Erythroblast (primary cell): Measurements from ENCODE around the gene ZCCHC7.

Experiments
- GATA1 ChIP-seq: IDR thresholded peaks from 2 replicates; pipeline ENCODE4 v1.6.1; 2011; ENCODE audit warnings: low read depth, mild to moderate bottlenecking, control low read depth, low read length, moderate library complexity
- POLR2A ChIP-seq: IDR thresholded peaks from 2 replicates; pipeline ENCODE4 v1.6.1; 2011; ENCODE audit warnings: mild to moderate bottlenecking, low read length

- no peak for TF ChIP-seq POLR2A
- TF ChIP-seq GATA1, result no peak
These were observed 139.6 kb downstream of the ZCCHC7 start for GRCh38 chr9:37259951-37260350.
